HG03571 (cell line): ENCODE results near the gene PPP1R15A.
"Not testable (repeated sequence)": the region's sequence is repeated elsewhere in the genome, so short reads cannot be mapped to it uniquely, and the experiment has no call there.

Experiments
- ATAC-seq: cut with Tn5 transposase; IDR thresholded peaks from one replicate; pipeline ENCODE4 v1.9.1; 2021; ENCODE audit not compliant: unreplicated experiment

Gene PPP1R15A

DNA sequence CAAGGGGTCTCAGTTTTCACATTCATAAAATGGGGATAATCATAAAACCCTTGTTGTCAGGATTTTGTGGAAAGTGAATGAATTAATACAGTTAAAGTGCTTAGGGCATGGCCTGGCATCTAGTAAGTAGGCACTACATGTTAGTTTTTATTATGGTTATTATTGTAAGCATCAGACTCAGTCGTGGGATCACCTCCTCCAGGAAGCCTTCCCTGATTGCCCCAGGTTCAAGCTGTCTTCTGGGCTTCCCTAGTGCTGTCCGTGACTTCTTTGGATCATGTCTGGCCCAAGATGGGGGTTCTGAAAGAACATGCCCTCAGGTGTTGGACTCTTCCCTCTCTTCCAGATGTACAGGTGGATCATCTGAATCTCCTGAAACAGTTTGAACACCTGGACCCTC is 38.6 kb downstream of the PPP1R15A start:
- ATAC-seq: no peak

GRCh38 chr19:48913114-48913889 is 41.1 kb downstream of the PPP1R15A start:
- ATAC-seq: no peak

- ATAC-seq: no peak
Observed at GRCh38 chr19:48914181-48914580, 42.0 kb downstream of the PPP1R15A start.

- no peak for ATAC-seq
Observed at GRCh38 chr19:48915757-48916156, 43.5 kb downstream of the PPP1R15A start.

- no peak for ATAC-seq
Observed at GRCh38 chr19:48918071-48918470, 45.9 kb downstream of the PPP1R15A start.

DNA sequence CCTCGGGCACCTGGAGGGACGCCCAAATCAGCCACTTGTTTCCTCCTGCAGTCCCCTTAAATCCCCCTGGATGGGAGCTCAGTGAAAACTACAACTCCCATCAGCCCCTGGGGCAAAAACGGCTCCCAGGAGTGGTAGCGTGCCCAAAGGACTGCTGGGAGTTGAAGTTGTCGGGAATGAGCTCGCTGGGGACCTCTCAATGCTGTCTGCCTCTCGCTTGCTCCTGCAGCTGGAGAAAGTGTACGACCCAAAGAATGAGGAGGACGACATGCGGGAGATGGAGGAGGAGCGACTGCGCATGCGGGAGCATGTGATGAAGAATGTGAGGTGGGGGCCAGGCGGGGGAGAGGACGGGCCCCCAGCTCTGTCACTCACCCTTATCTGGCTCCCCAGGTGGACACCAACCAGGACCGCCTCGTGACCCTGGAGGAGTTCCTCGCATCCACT is 46.6 kb downstream of the PPP1R15A start:
- ATAC-seq: no peak

DNA sequence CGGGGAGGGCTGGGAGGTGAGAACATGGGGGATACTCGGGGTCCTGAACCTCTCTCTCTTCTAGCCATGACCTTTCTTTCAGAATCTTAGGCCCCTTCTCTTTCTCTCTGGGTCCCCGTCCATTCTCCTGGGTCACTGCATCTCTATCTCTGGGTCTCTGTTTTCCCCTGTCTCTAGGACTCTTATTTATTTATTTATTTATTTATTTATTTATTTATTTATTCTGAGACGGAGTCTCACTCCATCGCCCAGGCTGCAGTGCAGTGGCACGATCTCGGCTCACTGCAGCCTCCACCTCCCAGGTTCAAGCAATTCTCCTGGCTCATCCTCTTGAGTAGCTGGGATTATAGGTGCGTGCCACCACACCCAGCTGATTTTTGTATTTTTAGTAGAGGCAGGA is 47.0 kb downstream of the PPP1R15A start:
- not testable (repeated sequence) for ATAC-seq

- ATAC-seq: no peak
Observed at GRCh38 chr19:48920949-48921348, 48.7 kb downstream of the PPP1R15A start.

DNA sequence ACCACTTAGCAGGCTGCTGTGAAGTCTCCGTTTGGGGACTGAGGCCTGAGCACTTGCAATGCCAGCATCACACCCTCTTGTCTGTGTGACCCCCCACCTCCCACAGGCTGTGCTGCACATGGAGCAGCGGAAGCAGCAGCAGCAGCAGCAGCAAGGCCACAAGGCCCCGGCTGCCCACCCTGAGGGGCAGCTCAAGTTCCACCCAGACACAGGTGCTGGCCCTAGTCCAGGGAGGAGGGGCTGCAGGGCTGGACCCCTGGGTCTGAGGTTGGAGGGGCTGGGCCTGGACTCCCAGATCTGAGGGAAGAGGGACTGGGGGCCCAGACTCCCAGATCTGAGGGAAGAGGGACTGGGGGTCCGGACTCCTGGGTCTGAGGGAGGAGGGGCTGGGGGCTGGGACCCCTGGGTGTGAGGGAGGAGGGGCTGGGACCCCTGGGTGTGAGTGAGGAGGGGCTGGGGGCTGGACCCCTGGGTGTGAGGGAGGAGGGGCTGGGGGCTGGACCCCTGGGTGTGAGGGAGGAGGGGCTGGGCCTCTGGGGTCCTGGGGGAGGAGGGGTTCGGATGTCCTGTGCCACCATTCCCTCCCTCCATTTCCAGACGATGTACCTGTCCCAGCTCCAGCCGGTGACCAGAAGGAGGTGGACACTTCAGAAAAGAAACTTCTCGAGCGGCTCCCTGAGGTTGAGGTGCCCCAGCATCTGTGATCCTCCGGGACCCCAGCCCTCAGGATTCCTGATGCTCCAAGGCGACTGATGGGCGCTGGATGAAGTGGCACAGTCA is 49.7 kb downstream of the PPP1R15A start:
- no peak for ATAC-seq

GRCh38 chr19:48922548-48923490 is 50.6 kb downstream of the PPP1R15A start:
- no peak for ATAC-seq

DNA sequence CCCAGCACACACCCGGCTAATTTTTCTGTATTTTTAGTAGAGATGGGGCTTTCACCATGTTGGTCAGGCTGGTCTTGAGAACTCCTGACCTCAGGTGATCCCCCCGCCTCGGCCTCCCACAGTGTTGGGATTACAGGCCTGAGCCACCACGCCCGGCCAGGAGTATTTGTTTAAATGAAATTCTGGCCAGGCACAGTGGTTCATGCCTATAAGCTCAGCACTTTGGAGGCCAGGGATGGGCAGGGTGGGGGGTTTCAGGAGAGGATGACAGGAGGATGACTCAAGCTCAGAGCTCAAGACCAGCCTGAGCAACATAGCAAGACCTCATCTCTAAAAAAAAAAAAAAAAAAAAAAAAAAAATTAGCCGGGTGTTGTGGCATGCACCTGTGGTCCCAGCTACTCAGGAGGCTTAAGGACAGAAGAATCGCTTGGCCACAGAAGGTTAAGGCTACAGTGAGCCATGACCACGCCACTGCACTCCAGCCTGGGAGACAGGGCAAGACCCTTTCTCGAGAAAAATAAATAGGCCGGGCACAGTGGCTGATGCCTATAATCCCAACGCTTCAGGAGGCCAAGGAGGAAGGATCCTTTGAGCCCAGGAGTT is 53.1 kb downstream of the PPP1R15A start:
- no peak for ATAC-seq
